Peyer's patch (tissue), 4 donors: ENCODE results near the gene C1RL.

Experiments used
- CTCF ChIP-seq, 6 experiments: fragments of 450-650 bp in 4 of 6; fragments of 200-600 bp in 2 of 6; sonication (generic) in 1 of 6; IDR thresholded peaks; one replicate each; pipeline ENCODE4 v1.5.1; 2017 to 2019; ENCODE audit warnings: antibody characterized with exemption in 6 of 6, mild to moderate bottlenecking in 3 of 6, moderate library complexity in 1 of 6
- POLR2A ChIP-seq, 2 donors: fragments of 450-650 bp; IDR thresholded peaks; one replicate each; pipeline ENCODE4 v1.5.1; 2017; ENCODE audit warnings: antibody characterized with exemption in 2 of 2, mild to moderate bottlenecking in 2 of 2, moderate library complexity in 2 of 2

GRCh38 chr12:7091171-7091570 lies 17.8 kb downstream of the C1RL start:
- TF ChIP-seq CTCF (IDR thresholded peaks at IDR 0.05) = no peak
- no peak for TF ChIP-seq POLR2A (IDR thresholded peaks at IDR 0.05)
